NCI-H2196 treated with DMSO at 0.1 percent for 48 hours (cell line): ENCODE measurements around the gene SPATA16.
"Not testable (repeated sequence)": the region's sequence is repeated elsewhere in the genome, so short reads cannot be mapped to it uniquely, and the experiment has no call there.

Source experiments
- DNase-seq: peaks from one replicate; lab custom pipeline; 2025; ENCODE audit not compliant: unreplicated experiment; lab: John Stamatoyannopoulos, UW

The SPATA16 gene

GRCh38 chr3:173064631-173065030 is 76.4 kb downstream of the SPATA16 start:
- no peak for DNase-seq

- no peak for DNase-seq
Observed at GRCh38 chr3:173058229-173058628, 82.8 kb downstream of the SPATA16 start.

GRCh38 chr3:173055228-173055933 is 85.7 kb downstream of the SPATA16 start:
- DNase-seq: no peak

GRCh38 chr3:173049360-173049759 is 91.7 kb downstream of the SPATA16 start:
- no peak for DNase-seq

- no peak for DNase-seq
Observed at GRCh38 chr3:173045770-173046382, 95.2 kb downstream of the SPATA16 start.

- no peak for DNase-seq
Observed at GRCh38 chr3:173044998-173045397, 96.0 kb downstream of the SPATA16 start.

- DNase-seq: no peak
Observed at GRCh38 chr3:173043757-173044156, 97.3 kb downstream of the SPATA16 start.

GRCh38 chr3:173038484-173038871 is 102.6 kb downstream of the SPATA16 start:
- no peak for DNase-seq

GRCh38 chr3:173037840-173038483 is 103.1 kb downstream of the SPATA16 start:
- no peak for DNase-seq

GRCh38 chr3:173030273-173030672 is 110.8 kb downstream of the SPATA16 start:
- no peak for DNase-seq

- DNase-seq: no peak
Observed at GRCh38 chr3:173028351-173028750, 112.7 kb downstream of the SPATA16 start.

GRCh38 chr3:173027429-173027828 is 113.6 kb downstream of the SPATA16 start:
- DNase-seq: no peak

GRCh38 chr3:173025941-173026340 is 115.1 kb downstream of the SPATA16 start:
- DNase-seq: no peak

- no peak for DNase-seq
Observed at GRCh38 chr3:173021547-173022185, 119.4 kb downstream of the SPATA16 start.

- not testable (repeated sequence) for DNase-seq
Observed at GRCh38 chr3:173020128-173020527, 120.9 kb downstream of the SPATA16 start.

- no peak for DNase-seq
Observed at GRCh38 chr3:173019378-173019777, 121.7 kb downstream of the SPATA16 start.

- no peak for DNase-seq
Observed at GRCh38 chr3:173018758-173019157, 122.3 kb downstream of the SPATA16 start.

GRCh38 chr3:173013219-173013832 is 127.7 kb downstream of the SPATA16 start:
- no peak for DNase-seq

- no peak for DNase-seq
Observed at GRCh38 chr3:173009410-173009809, 131.6 kb downstream of the SPATA16 start.

- DNase-seq: no peak
Observed at GRCh38 chr3:173008978-173009377, 132.1 kb downstream of the SPATA16 start.

GRCh38 chr3:173007079-173007723 is 133.8 kb downstream of the SPATA16 start:
- no peak for DNase-seq
